NCI-H1105 (cell line): ENCODE measurements around the gene PTPRD.

ENCODE experiments used
- DNase-seq: peaks from one replicate; lab custom pipeline; 2025; lab: John Stamatoyannopoulos, UW

PTPRD gene

DNA sequence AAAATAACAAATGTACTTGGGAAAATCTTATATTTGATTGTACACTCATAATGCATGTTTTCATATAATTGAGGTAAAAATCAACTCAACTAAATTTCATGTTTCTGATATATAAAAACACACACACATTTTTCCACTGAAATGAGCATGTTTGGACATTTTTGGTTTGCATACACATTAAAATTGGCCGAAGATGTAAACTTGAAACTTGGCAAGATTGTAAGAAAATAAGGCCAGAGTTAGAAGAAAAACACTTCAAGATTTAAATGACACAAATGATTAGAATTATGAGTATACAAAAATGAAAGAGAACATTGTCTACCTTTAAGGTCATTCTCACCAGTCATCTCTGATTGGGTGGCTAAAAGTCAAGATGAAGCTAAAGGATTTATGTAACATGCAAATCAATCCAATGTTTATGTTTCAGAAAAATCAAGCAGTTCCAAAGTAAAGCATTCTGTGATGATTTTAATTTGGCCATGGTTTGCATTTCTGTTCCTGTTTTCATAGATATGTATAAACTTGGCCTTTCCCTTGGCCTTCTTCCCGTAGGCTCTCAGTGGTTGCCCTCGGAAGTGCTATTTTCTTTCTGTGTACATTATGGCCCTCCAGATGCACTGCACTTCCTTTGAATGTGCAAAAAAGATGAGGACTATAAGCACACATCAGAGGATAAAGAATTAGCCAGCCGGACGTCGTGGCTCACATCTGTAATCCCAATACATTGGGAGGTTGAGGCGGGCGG, 1707.9 kb downstream of the PTPRD start:
- no peak for DNase-seq

DNA sequence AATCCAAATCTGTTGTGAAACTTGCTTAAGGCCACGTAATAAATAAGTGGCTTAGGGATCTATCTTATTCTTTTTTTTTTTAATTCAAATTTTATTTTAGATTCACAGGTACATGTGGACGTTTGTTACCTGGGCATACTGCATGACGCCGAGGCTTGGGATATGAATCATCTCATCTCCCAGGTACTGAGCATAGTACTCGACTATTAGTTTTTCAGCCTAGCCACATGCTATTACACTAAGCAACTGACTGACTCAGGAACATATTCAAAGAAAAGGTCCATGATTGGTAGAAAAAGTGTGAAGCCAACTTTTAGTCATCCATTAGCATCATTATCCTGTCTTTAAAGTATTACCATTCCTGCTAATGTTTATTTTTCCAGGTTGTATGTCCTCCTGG, 1709.7 kb downstream of the PTPRD start:
- no peak for DNase-seq

DNA sequence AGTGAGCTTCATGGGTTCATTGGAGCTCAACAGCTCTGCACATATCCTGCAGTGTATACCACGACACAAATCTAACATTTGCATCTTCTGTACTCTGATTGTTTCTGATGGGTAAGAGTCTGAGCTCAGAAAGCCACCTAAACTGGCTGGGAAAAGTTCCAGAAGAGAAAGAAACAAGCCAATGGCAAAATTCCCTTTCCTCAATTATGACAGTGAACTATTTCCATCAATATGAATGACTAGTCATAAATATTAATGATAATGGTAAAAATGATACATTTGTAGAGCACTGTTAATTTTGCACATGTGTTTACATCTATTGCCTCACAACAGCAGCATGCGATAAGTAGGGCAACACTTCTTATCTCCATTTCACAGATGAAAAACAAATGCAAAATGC, 1711.7 kb downstream of the PTPRD start:
- DNase-seq = no peak

DNA sequence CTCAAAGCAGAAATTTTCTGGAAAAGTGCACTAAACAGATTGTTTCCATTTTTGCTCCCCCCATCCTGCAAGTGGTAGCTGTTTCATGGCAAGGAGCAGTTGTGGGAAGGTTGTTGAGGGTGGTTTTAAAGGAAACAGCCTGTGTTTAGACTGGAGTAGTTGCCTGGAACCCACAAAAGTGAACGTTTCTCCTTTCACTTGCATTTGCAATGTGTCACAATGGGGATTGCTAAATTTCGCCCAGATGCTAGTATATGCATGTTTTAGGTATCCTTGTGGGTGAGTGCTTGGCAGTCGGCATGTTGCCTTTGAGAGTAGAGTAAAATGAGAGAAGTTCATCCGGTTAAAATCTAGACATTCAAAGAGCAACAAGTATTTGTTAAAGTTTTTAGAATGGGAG, 1713.3 kb downstream of the PTPRD start:
- no peak for DNase-seq

GRCh38 chr9:8895861-8896224, 1717.0 kb downstream of the PTPRD start:
- peak; percentile 28 for DNase-seq

DNA sequence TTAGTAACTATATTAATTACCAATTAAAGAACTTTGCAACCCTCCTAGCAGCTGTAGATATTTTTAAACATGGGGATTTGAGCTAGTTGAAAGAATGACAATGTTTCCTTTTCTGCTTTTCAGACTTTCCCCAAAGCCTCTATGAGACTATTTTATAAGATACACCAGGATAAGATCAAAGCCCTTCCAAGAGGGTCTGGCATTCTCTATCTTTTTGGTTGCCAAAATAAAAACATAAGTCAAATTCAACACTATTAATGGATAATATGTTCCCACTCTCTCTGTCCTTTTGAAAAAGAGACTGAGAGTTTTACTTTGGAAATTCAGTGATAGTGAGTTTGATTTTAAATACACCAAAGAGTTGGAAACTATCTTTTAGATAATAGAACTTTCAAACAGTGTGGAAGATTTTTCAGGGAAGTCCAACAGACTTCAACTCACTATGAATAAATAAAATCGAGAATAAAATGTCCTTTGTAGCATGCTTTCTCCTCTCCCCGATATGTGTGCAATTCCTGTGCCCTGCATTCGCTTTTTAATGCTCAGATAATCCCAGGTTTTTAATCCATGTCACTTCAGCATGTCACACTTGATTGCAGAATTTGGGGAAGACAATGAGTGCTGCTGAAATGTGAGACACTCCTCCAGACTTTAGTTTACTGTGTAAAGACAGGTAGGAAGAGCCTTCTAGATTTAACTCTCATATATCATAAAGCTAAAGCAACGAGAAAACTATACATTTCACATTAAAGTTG, 1717.5 kb downstream of the PTPRD start:
- no peak for DNase-seq

- DNase-seq = no peak
Observed at GRCh38 chr9:8890695-8891094, 1722.1 kb downstream of the PTPRD start.

- DNase-seq = no peak
Observed at GRCh38 chr9:8889100-8889499, 1723.7 kb downstream of the PTPRD start.

GRCh38 chr9:8888591-8888990, 1724.2 kb downstream of the PTPRD start:
- no peak for DNase-seq

- no peak for DNase-seq
Observed at GRCh38 chr9:8887369-8887768, 1725.4 kb downstream of the PTPRD start.

DNA sequence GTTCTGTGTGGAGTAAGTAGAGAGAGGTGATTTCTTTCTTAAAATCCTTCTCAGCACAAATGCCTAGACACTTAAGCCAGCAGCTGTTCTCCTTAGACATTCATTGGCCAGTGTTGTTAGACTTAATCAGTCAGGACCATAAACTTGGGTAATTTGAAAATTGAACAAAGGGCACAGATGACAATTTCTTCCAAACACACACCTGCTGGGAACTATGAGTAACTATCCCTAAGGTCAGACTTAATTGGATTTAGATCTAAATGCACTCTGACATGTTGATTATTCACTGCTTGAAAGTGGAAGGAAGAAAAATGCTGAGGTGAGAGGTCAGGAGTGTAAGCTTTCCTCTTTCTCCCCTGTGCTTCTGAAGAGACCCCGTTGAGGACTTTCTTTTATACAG, 1729.5 kb downstream of the PTPRD start:
- no peak for DNase-seq

DNA sequence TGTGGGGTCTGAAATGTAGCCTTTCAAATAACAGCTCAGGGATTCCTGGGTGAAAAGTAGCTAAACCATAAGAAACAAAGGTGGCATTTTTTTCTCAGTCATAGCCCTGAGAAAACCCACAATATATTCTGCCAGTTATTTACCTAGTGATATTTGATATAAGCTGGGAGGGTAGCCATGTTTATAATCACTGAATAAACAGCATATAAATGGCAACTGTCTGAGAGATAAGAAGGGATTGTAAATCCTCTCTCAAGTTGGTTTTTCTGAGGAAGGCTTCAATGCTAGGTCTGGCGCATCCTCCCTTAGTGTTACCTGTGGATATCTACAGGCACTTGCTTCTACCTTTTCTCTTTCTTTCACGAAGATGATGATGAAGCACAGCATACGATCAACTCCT, 1732.7 kb downstream of the PTPRD start:
- peak; percentile 36 for DNase-seq

- DNase-seq = no peak
Observed at GRCh38 chr9:8879284-8879683, 1733.5 kb downstream of the PTPRD start.

DNA sequence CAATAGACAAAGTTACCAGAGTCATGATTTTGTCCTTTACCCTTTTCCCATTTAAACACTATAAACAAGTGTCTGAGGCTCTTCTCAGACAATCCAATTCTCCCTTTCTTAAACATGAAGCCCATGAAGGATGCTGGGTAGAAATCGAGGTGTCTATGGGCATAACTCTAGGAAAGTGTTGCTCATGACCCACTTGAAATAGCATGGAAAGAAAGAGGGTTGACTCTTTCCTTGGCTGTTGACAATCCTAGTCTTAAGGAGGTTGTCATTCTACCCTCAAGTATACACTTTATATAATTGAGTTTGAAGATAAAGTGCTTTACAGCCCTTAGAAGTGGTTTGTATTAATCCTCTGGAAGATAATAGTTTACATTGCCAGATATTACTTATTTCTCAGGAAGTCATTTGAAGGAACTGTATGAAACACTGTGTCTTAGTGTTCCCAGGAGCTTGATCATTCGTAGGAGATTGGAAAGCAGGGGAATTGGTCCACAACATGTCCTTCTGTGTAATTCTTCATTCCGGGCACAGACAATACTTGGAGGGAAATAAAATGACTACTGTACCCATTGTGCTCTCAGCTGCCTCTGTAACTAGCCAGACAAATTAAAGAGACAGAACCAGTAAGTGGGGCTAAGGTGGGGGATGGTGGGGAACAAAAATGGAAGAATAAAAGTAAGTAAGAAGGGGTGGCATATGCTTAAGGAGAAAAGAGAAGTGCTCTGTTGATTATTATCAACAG, 1734.9 kb downstream of the PTPRD start:
- DNase-seq = no peak

DNA sequence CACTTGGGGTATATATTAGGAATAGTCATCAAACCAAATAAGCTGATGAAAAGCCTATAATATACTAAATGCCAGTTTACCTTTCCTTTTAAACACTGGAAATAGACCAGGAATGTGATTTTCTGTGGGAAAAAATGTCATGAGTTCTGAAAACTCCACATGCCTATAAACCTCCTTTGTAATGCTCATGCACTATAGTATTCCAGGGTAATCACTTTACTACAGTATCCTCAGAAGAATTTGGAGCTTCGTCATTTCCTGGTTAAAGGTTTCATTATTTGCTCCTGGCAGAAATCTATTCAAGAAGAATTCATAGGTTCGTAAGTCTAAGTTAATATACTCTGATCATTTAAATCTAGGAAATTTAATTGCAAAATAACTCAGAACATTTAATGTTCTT, 1736.5 kb downstream of the PTPRD start:
- DNase-seq = no peak

DNA sequence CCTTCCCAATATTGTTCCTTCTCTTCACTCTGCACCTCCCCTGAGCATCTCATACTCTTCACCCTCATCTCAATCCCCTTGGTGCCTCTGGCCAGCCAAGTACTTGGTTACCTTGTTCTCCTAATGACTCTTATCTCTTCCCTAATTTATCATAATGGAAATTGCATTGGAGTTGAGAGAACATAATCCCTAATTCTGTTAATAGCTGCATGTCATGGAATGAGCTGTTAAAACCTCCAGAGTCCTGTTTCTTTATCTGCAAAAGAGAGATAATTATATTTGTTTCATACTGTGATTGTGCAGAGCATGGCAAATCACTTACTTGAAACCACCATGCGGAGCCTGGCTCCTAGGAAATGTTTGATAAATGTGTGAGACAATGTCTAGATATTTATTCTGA, 1738.3 kb downstream of the PTPRD start:
- DNase-seq = no peak

GRCh38 chr9:8872802-8873201, 1740.0 kb downstream of the PTPRD start:
- no peak for DNase-seq

DNA sequence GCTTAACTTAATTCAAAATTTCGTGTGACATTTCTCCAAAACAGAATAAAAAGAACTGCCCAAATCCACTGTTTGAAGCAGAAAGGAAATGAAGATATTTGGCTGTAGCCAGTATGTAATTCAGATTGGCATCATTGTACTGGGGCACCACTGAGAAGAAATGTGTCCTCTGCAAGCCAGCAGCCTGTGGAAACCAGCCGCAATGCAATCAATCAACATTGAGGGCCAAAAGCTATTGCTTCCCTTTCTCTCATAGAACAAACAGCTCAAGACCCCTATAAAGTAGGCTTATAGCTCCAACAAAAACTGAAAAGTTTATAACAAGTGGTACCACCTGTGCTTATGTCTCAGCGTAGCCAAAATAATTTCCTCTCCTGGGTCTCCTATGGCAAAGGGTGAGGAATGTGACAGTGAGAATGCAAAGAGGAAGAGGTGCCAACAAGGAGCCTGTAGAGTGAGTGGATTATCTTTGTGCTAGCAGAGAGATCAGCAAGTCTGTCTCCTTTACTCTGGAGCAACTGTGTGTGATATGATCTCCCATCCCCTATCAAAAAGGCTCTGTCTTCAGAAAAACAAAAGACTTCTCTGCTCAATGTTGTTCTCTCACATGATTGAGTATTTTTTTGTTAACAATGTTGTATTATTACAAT, 1740.9 kb downstream of the PTPRD start:
- DNase-seq = no peak

- no peak for DNase-seq
Observed at GRCh38 chr9:8871396-8871795, 1741.4 kb downstream of the PTPRD start.

DNA sequence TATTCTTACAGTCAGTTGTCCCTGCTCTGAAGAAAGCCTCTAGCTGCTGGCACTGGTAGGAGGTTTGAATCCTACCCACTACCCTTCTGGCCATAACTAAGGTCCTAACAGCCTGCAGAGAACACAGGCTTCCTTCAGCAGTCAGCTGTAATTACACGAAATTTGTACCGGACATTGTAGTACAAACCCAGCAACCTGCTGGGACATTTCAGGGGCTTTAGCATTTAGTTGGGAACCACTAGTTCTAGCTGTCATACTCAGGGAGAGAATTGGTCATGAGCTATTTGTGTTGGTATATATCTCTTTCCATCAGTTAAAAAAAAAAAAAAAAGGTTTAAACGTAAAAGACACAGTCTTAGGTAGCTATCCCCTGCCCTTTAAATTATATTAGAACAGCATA, 1743.0 kb downstream of the PTPRD start:
- DNase-seq = no peak

GRCh38 chr9:8868632-8869031, 1744.2 kb downstream of the PTPRD start:
- DNase-seq = no peak

- no peak for DNase-seq
Observed at GRCh38 chr9:8867148-8867547, 1745.7 kb downstream of the PTPRD start.

- no peak for DNase-seq
Observed at GRCh38 chr9:8864545-8864896, 1748.3 kb downstream of the PTPRD start.
